Measurements from ENCODE around the gene TMEM35B. TPM values are rescaled to one million over a fixed set of nuclear protein-coding genes. Genes with fewer than 3 reads are reported as not detected.

The TMEM35B gene
- polyA plus RNA-seq, 1 donor (not counting 4 experiments of a cell fraction or from before 2014, with no cell fraction given), result 26.4 TPM

DNA sequence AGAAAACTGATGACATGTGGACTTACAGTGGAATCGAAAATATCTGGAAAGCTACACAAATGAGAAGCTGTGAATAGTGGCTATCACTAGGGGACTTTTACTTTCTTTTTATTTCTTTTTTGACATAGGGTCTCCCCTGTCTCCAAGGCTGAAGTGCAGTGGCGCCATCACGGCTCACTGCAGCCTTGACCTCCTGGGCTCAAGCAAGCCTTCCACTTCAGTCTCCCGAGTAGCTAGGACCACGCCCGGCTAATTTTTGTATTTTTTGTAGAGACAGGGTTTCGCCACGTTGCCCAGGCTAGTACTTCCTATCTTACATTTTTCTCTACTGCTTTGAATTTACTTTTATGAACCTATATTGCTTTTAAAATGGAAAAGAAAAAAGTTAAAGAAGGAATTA is 10.5 kb downstream of the TMEM35B start:
- DNase-seq (ENCODE audit: low read depth, low spot score) (no peak), FAIRE-seq (no peak)
- no peak overlapping the region for H2AFZ ChIP-seq (ENCODE audit: control insufficient read depth, low read length)
- H4K20me1 ChIP-seq (ENCODE audit: control insufficient read depth, extremely low read depth, insufficient read depth, low read length), result no peaks in the 10 kb centered on the region
- H3K4me1 ChIP-seq (ENCODE audit: control insufficient read depth, extremely low read depth, insufficient read depth, low read length), result no peaks in the 10 kb centered on the region
- no peaks in the 10 kb centered on the region for H3K9me3 ChIP-seq (ENCODE audit: control insufficient read depth, low read depth, low read length)
- TF ChIP-seq, protein P1, sequence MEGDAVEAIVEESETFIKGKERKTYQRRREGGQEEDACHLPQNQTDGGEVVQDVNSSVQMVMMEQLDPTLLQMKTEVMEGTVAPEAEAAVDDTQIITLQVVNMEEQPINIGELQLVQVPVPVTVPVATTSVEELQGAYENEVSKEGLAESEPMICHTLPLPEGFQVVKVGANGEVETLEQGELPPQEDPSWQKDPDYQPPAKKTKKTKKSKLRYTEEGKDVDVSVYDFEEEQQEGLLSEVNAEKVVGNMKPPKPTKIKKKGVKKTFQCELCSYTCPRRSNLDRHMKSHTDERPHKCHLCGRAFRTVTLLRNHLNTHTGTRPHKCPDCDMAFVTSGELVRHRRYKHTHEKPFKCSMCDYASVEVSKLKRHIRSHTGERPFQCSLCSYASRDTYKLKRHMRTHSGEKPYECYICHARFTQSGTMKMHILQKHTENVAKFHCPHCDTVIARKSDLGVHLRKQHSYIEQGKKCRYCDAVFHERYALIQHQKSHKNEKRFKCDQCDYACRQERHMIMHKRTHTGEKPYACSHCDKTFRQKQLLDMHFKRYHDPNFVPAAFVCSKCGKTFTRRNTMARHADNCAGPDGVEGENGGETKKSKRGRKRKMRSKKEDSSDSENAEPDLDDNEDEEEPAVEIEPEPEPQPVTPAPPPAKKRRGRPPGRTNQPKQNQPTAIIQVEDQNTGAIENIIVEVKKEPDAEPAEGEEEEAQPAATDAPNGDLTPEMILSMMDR (optimal IDR thresholded peaks at IDR 0.05 in 1 of 3, IDR thresholded peaks at IDR 0.05 in 1 of 3, conservative IDR thresholded peaks at IDR 0.05 in 1 of 3; ENCODE audit: extremely low read depth in 1 of 3, insufficient read depth in 2 of 3, low read length in 3 of 3), result no peak
- no peak for TF ChIP-seq EZH2 (IDR thresholded peaks at IDR 0.05; ENCODE audit: low read length)
- no peaks in the 10 kb centered on the region for H3K79me2 ChIP-seq (ENCODE audit: control insufficient read depth, insufficient read depth, low read length)
- H3K36me3 ChIP-seq (ENCODE audit: control insufficient read depth in 2 of 2, extremely low read depth in 1 of 2, insufficient read depth in 2 of 2, low read length in 2 of 2), result no peaks in the 10 kb centered on the region
- H3K4me3 ChIP-seq (ENCODE audit: control insufficient read depth in 2 of 3, extremely low read depth in 1 of 3, insufficient read depth in 2 of 3, low read depth in 1 of 3, low read length in 3 of 3), result no peak overlapping the region
- H3K4me2 ChIP-seq (ENCODE audit: control insufficient read depth, extremely low read depth, insufficient read depth, low read depth, low read length), result no peak overlapping the region
- dilution Hi-C loops (cut with MboI; ENCODE audit: extremely low pct_ligation_motif_present, low sequenced_read_pairs), result no loop called here
- no peaks in the 10 kb centered on the region for H3K9me1 ChIP-seq (ENCODE audit: control insufficient read depth, extremely low read depth, insufficient read depth, low read length)
- no peak overlapping the region for H3K9ac ChIP-seq (ENCODE audit: control insufficient read depth, extremely low read depth, insufficient read depth, low read length)
- H3K27me3 ChIP-seq (ENCODE audit: control insufficient read depth, extremely low read depth, insufficient read depth, low read length), result no peaks in the 10 kb centered on the region
- no peak overlapping the region for H3K27ac ChIP-seq (ENCODE audit: control insufficient read depth, insufficient read depth, low read length)

DNA sequence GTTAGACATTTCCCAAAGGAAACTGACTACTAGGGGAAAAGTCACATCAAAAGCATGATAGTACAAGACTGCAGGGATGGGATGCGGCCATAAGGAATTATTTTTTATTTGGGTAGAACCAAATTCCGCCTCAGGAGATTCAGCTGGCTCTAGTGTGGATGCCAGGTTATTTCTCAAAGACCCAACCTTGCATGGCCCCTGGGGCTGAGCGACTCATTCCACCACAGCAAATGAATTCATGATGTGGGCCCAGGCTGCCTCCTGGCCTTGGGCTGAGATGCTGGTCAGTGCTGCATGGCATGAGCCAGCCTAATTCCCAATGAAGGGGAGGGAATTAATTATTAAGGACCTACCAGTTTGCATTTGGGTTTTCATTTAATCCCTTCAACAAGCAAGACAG is 11.8 kb downstream of the TMEM35B start:
- Histone ChIP-seq H4K20me1 (ENCODE audit: control insufficient read depth, extremely low read depth, insufficient read depth, low read length) (no peaks in the 10 kb centered on the region), H3K9me1 (ENCODE audit: control insufficient read depth, extremely low read depth, insufficient read depth, low read length) (no peaks in the 10 kb centered on the region), H3K79me2 (ENCODE audit: control insufficient read depth, insufficient read depth, low read length) (no peaks in the 10 kb centered on the region), H3K4me1 (ENCODE audit: control insufficient read depth, extremely low read depth, insufficient read depth, low read length) (no peaks in the 10 kb centered on the region), H3K36me3 (ENCODE audit: control insufficient read depth in 2 of 2, extremely low read depth in 1 of 2, insufficient read depth in 2 of 2, low read length in 2 of 2) (no peaks in the 10 kb centered on the region), H3K4me2 (ENCODE audit: control insufficient read depth, extremely low read depth, insufficient read depth, low read depth, low read length) (no peak overlapping the region), H3K9ac (ENCODE audit: control insufficient read depth, extremely low read depth, insufficient read depth, low read length) (no peak overlapping the region), H3K27me3 (ENCODE audit: control insufficient read depth, extremely low read depth, insufficient read depth, low read length) (no peaks in the 10 kb centered on the region), H3K27ac (ENCODE audit: control insufficient read depth, insufficient read depth, low read length) (no peak overlapping the region), H3K4me3 (ENCODE audit: control insufficient read depth in 2 of 3, extremely low read depth in 1 of 3, insufficient read depth in 2 of 3, low read depth in 1 of 3, low read length in 3 of 3) (no peak overlapping the region), H2AFZ (ENCODE audit: control insufficient read depth, low read length) (no peak overlapping the region), H3K9me3 (ENCODE audit: control insufficient read depth, low read depth, low read length) (no peaks in the 10 kb centered on the region)
- FAIRE-seq, result no peak
- no peak for DNase-seq (ENCODE audit: low read depth, low spot score)
- TF ChIP-seq, protein P1 (optimal IDR thresholded peaks at IDR 0.05 in 1 of 3, IDR thresholded peaks at IDR 0.05 in 1 of 3, conservative IDR thresholded peaks at IDR 0.05 in 1 of 3; ENCODE audit: extremely low read depth in 1 of 3, insufficient read depth in 2 of 3, low read length in 3 of 3), result no peak
- TF ChIP-seq EZH2 (IDR thresholded peaks at IDR 0.05; ENCODE audit: low read length), result no peak
- dilution Hi-C loops (cut with MboI; ENCODE audit: extremely low pct_ligation_motif_present, low sequenced_read_pairs), result no loop called here

Measured in keratinocyte (primary cell).